HL-60 (cell line): ENCODE measurements around the gene GID8.

Experiments used
- CTCF ChIP-seq: IDR thresholded peaks from one replicate; pipeline ENCODE4 v1.5.1; 2011; ENCODE audit warnings: low read length, control low read depth, inconsistent platforms; ENCODE audit not compliant: insufficient read depth
- REST ChIP-seq: IDR thresholded peaks from 2 replicates; pipeline ENCODE4 v1.6.1; 2012; ENCODE audit warnings: low read depth; ENCODE audit not compliant: insufficient replicate concordance

DNA sequence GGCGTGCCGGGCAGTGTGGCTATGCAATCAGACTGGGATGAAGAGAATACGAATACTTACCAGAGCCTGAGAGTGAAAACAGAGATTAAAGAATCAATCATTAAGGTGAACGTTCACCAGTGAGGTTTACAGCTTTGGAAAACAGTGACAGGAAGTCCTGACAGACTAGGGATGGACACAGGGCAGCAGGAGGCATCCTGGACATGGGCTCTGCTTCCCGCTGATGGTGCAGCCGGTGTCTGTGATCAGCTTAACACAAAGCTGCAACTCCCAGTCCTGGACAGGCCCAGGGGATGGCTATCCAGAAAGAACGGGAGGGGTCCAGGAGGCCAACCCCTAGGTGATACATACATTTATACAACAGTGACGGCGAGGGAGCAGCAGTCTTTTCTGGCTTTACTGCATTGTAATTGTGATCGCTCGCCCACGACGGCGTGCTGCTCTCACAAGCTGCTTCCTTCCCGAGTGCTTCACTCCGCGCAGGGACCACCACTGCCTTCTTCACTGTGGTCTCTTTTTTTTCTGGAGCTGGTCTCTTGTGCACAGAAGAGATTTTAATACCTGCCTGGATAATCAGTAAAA, 32.3 kb upstream of the GID8 start:
- TF ChIP-seq CTCF (no peak), REST (no peak)
